OCI-LY3 (cell line): ENCODE results near the gene LETM1.

Experiments used
- EZH2phosphoT487 ChIP-seq: fragments of 200-600 bp; shearing (Covaris generic); IDR thresholded peaks from 2 replicates; pipeline ENCODE4 v1.6.1; 2018; ENCODE audit warnings: antibody characterized with exemption, mixed run types, low read depth
- TF ChIP-seq, protein P1 (sequence below): fragments of 200-600, 300-600 bp; sonication (generic); IDR thresholded peaks from 2 replicates; pipeline ENCODE4 v1.5.1; 2014; ENCODE audit warnings: antibody characterized with exemption, low read length, low read depth

- TF ChIP-seq, protein P1, sequence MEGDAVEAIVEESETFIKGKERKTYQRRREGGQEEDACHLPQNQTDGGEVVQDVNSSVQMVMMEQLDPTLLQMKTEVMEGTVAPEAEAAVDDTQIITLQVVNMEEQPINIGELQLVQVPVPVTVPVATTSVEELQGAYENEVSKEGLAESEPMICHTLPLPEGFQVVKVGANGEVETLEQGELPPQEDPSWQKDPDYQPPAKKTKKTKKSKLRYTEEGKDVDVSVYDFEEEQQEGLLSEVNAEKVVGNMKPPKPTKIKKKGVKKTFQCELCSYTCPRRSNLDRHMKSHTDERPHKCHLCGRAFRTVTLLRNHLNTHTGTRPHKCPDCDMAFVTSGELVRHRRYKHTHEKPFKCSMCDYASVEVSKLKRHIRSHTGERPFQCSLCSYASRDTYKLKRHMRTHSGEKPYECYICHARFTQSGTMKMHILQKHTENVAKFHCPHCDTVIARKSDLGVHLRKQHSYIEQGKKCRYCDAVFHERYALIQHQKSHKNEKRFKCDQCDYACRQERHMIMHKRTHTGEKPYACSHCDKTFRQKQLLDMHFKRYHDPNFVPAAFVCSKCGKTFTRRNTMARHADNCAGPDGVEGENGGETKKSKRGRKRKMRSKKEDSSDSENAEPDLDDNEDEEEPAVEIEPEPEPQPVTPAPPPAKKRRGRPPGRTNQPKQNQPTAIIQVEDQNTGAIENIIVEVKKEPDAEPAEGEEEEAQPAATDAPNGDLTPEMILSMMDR, result no peak
- TF ChIP-seq EZH2phosphoT487, result no peak
Measured at GRCh38 chr4:1810765-1811164, 45.2 kb downstream of the LETM1 start.
